Stromal cell of bone marrow (primary cell): ENCODE measurements around the gene TTLL8.
"Not testable (repeated sequence)": the region's sequence is repeated elsewhere in the genome, so short reads cannot be mapped to it uniquely, and the experiment has no call there.

Experiments used
- DNase-seq: peaks from one replicate; pipeline ENCODE4 v3.0.0-alpha.2; 2012; ENCODE audit warnings: low read depth

Gene TTLL8

DNA sequence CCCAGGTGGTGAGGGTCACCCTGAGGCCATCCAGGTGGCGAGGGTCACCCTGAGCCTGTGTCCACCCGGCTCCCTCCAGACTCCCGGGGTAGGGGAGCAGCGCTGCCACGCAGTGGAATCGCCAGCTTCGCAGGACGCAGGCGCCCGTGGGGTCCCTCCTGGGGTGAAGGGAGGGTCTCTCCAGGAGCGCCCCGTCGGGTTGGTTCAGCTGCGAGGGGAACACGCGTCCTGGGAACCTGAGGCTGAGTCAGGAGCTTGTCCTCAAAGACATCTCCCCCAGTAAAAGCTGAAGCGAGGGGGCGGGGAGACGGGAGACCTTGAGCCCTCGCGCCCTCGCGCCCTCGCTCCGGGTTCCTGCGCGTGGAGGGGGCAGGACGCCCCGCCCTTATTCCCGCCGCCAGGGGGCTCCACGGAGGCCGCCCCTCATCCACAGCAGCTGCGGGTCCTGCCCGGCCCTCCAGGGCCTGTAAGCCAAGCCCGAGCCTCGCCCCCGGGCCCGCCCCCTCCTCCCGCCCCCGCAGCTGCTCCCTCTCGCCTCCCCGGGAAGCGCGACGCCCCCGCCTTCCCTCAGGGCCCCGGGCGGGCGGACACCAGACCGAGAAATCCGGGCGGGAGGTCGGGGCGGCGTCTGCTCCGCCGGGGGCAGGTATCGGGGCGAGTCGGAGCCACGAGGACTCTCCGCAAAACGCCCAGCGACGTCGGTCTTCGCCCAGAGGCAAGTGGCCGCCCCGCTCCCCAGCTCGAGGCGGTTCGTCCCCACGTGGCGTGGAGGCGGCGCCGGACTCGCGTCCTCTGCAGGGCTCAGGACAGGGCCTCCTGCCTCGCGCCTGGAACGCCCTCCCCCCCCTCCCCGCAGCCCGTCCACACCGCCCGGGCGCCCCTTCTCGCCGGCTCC lies 74.7 kb downstream of the TTLL8 start:
- DNase-seq: no peak

DNA sequence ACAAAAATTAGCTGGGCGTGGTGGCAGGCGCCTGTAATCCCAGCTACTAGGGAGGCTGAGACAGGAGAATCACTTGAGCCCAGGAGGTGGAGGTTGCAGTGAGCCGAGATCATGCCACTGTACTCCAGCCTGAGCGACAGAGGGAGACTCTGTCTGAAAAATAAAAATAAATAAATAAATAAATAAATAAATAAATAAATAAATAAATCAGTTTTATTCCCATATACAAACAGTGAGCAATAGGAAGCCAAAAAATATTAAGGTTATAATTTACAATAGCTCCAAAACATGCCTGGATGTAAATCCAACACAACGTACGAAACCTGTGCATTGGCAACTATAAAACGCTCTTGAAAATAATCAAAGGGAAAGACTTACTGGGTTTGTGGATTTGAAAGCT lies 76.3 kb downstream of the TTLL8 start:
- not testable (repeated sequence) for DNase-seq

DNA sequence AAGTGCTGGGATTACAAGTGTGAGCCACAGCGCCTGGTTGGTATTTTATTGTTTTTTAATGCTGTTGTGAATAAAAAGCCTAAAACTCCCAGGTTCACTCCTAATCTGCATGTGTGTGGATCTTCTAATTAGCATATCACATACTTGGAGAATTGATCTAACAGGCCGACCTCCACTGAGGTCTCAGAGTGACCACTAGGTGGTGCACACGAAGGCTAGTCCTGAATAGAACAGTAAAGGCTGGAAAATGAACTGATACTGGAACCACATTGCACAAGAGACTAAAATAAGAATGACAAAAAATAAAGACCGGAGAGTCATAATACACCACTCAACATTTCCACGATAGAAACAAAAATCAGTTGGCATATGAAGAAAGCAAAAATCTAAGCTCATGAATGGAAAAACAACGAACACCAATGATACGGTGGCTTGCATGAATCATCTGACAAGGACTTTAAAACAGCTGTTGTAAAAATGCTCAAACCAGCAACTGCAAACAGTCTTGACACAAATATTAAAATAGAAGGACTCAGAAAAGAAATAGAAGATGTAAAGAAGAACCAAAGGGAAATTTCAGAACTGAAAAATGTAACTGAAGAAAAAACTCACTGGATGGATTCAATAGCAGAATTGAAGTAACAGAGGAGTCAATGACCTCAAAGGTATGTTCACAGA lies 78.4 kb downstream of the TTLL8 start:
- DNase-seq: no peak

DNA sequence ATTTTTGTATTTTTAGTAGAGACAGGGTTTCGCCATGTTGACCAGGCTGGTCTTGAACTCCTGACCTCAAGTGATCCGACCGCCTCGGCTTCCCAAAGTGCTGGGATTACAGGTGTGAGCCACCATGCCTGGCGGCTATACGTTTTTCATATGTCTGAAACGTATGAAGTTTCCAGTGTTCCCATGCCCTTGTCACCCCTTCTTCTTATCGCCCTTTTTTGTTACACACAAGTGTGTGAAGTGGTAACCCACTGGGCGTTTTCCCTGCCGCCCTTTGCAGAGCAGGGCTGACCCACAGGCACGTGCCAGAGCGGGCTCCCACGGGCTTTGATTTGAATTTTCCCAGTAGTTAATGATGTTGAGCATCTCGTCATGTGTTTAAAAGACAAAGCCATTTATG lies 80.5 kb downstream of the TTLL8 start:
- no peak for DNase-seq

DNA sequence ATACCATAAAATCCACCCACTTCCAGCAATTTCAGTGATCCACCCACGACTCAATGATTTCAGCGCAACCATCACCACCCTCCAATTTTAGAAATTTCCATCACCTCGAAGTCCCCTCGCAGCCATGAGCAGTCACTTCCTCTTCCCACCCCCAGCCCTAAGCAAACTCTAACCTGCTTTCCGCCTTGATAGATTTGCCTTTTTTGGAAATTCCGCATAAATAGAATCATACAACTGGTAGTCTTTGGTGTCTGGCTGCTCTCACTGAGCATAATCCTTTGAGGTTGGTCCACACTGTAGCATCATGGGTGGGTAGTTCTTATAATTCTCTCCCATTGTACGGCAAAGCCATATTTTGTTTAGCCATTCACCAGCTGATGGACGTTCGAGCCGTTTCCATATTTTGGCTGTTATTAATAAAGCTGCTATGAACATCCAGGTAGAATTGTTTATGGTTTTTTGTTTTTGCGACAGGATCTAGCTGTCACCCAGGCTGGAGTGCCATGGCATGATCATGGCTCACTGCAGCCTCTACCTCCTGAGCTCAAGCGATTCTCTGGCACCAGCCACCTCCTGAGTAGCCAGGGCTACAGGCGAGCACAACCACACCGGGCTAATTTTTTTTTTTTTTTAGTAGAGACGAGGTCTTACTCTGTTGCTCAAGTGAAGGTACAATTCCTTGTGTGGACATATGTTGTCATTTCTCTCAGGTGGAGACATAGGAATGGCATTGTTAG lies 81.5 kb downstream of the TTLL8 start:
- DNase-seq: no peak

DNA sequence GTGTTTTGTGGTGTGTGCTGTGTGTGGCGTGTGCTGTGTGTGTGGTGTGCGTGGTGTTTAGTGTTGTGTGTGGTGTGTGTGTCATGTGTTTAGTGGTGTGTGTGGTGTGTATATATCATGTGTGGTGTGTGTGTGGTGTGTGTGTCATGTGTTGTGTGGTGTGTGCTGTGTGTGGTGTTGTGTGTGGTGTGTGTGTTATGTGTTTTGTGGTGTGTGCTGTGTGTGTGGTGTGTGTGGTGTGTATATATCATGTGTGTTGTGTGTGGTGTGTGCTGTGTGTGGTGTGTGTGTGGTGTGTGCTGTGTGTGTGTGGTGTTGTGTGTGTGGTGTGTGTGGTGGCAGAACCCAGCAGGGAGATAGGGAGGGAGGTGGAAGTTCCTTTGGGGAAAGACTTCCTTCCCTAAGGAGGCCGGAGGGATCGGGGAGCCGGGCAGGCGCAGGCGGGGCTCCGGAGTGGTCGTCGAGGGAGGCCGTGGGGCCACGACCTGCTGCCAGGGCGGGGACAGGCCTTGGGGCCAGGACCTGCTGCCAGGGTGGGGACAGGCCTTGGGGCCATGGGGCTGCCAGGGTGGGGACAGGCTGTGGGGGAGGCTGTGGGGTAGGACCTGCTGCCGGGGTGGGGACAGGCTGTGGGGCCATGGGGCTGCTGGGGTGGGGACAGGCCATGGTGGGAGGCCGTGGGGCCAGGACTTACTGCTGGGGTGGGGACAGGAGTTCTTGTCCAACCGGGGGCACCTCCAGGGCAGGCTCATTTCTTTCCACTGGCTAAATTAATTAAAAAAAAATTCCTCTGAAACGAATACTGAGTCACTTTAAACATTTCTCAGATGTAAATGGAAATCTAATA lies 82.3 kb downstream of the TTLL8 start:
- no peak for DNase-seq

DNA sequence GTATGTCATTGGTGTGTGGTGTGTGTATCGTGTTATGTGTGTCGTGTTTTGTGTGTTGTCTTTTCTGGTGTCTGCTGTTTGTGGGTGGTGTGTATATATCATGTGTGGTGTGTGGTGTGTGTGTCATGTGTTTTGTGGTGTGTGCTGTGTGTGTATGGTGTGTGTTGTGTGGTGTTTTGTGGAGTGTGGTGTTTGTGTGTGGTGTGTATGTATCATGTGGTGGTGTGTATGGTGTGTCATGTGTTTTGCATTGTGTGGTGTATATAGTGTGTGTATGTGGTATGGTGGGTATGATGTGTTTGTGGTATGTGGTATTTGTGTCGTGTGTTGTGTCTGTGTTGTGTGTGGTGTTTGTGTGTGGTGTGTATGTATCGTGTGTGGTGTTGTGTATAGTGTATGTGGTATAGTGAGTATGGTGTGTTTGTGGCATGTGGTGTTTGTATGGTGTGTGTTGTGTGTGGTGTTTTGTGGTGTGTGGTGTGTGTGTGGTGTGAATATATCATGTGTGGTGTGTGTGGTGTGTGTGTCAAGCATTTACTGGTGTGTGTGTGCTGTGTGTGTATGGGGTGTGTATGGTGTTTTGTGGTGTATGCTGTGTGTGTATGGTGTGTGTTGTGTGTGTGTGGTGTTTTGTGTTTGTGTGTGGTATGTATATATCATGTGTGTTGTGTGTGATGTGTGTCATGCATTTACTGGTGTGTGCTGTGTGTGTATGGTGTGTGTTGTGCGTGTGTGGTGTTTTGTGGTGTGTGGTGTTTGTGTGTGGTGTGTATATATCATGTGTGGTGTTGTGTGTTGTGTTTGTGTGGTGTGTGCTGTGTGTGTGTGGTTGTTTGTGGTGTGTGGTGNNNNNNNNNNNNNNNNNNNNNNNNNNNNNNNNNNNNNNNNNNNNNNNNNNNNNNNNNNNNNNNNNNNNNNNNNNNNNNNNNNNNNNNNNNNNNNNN lies 84.8 kb downstream of the TTLL8 start:
- DNase-seq: no peak

DNA sequence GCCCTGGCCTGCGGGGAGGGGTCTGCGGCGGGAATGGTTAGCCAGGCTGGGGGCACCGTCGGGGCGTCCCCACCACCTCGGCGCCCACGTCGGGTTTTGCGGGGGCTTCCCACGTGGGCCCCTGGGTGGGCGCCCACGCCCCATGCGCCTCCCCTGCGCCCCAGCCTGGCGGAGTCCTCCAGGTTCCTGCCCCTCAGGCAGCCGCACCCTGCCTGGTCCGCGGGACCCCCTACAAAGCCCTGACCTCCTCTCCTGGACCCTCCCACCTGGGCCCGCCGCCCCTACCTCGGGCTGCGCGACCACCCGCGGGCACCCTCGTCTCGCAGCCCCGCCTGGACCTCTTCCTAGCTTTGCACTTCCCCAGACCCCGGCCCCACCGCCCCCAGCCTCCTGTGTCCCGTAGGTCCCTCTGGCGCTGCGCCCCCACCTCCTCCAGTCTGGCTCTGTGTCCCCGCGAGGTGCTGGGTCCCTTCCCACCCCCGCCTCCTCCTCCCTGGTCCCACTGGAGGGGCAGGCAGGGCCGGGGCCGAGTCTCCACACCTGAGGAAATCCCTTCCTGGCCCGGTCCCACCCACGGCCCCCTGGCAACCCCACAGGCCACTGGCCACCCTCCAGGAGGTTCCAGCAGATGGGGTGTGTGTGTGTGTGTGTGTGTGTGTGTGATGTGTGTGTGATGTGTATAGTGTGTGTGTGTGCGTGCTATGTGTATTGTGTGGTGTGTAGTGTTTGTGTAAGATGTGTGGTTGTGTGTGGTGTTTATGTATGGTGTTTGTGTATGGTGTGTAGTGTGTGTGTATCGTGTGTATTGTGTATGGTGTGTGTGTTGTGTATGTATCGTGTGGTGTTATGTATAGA lies 85.7 kb downstream of the TTLL8 start:
- no peak for DNase-seq

DNA sequence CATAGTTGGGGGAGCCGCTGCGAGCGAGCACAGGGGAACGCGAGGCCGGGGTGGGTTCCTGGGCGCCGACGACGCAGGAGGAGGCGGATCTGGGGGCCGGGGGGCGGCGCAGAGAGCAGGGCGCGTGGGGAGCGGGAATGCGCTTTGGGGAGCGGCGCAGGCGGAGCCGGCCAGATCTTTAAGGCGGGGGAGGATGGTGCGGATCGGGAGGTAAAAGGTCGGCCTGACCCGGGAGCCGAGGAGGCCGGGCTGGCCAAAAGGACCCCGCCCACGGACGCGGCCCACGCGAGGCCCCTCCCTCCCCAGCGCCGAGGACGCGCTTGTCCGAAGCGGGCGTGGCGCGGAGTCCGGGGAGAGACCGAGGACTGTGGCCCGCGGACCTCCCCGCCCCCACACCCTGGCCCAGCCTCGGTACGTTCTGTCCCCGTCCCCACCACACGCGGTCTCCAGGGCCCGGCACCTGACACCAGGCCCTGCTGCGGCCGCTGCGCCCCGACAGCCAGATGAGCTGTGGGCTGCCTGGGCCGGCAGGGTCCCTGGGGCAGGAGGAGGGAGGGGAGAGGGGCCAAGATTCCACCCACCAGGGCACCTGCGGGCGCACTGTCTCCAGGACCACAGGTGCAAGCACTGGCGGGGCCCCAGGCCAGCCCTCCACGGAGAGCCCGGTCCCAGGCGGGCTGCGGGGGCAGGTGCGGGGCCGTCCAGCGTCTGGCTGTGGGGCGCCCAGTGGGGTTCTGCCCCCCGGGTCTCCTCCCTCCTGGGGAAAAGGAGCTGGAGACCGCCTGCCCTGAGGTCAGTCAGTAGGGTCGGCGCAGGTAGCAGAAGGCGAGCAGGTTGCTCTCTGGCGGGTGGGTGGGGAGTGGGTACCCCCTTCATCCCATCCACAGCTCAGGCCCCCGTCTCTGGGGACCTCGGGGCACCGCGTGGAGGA lies 86.6 kb downstream of the TTLL8 start:
- no peak for DNase-seq

DNA sequence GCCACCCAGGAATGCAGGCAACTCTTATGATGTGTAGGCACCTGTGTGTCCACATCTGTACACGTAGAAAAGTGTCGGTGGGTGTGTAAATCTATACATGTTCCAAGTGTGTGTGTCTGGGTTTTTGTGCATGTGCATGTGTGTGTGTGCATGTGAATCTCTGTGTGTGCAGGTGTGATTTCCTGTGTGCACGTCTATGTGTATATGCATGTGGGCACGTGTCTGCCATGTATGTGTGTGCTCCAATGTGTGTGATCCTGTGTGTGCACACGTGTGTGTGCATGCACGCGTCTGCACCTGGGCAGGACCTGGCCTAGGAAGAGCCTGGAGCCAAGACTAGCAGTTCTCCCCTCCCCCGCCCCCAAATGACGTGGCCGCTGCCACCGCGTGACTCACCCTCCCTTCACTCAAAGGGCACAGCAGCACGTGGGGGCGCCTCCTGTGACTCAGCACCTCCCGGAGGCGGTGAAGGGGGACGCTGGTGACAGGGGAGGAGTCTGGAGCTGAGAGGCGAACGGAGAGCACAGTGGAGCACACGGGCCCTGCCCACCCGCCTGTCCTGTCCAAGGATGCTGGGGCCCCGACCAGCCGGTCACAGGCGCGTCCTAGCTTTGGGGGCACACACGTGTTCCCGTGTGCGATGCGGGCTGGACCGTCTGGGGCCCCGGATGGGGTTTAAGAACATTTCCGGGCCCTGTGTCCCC lies 87.4 kb downstream of the TTLL8 start:
- DNase-seq: peak; percentile 94

DNA sequence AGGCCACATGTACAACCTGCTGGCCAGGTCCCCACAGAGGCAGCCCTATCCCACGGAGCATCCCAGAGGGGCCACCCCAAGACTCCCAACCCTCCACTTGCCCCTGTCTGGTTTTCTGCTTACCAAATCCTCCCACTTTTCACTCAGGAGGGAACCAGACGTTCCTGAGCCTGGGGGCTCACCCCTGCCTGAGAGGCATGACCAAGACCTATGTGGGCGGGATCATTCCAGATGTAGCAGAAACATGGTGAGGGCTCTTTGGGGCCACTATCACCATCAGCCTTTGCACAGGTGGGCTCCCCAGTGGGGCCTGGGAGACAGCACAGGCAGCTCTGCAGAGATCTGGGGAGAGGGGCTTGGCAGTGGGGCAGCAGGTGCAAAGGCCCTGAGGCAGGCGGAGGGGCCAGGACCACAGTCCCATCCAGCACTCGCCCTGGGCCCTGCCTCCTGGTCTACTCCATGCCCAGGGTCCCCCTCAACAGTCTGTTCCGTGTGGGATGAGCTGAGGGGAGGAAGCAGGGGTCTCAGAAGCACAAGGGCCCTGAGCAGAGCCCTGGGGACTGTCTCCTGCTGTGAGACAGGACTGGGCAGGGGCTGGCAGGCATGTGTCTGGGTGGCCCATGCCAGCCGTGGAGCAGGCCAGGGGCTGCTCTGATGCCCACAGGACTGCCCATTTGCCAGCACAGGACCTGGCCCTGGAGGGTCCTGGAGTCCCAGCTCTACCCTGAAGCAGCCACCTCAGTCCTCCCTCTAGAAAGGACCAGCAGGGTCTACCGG lies 88.2 kb downstream of the TTLL8 start:
- DNase-seq: no peak

DNA sequence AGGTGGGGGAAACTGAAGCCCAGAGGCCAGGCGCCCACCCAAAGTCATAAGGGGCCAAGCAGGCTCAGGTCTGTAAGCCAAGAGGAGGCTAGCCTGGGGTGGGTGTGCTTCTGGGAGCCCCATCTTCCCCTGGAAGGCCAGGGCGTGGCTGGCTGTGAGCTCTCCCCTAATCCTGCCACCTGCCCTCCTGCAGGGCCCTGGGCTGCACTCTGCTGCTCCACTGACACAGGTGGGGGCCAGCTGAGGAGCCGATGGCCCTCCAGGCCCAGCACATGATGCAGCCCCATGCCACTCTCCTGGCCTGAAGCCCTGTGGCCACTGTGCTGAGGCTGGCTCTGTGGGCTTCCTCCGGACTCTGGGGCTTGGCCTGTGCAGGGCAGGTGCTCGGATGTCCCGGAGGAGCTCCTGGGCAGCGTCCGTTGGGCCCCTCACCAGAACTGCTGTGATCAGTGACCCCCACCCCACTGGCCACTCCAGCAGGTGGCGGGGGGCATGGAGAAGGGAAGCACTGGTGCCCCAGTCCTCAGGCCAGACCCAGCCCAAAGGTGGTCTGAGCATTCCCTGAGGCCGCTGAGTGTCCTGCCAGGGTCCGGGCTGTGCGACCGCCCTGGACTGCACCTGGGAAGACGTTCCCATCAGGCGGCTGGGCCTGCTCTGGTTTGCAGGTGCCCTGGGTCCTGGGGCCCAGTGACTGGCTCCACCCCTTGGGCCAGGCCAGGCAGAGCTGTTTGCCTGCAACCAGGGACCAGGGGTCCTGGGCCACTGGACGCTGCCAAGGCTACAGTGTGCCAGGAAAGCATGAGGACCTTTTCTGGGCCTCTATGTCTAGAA lies 89.1 kb downstream of the TTLL8 start:
- DNase-seq: no peak
